Myocyte (in vitro differentiated cells): ENCODE results near the gene MSI2. TPM values are rescaled to one million over a fixed set of nuclear protein-coding genes. Genes with fewer than 3 reads are reported as not detected.
A peak's percentile ranks its signal among the peaks of the same experiment; 100 is the strongest.

Experiments
- DNase-seq: peaks from one replicate; pipeline ENCODE4 v3.0.0-alpha.2; 2012; ENCODE audit warnings: low read depth
- total RNA-seq: library from RNA; depleted of rRNA; stranded (reverse); fragments of >200 nt; gene quantifications from 2 replicates; pipeline ENCODE4 v1.2.3, GENCODE V29; 2014

MSI2 gene
- total RNA-seq, 1 donor from 2014 or later: 115 TPM

DNA sequence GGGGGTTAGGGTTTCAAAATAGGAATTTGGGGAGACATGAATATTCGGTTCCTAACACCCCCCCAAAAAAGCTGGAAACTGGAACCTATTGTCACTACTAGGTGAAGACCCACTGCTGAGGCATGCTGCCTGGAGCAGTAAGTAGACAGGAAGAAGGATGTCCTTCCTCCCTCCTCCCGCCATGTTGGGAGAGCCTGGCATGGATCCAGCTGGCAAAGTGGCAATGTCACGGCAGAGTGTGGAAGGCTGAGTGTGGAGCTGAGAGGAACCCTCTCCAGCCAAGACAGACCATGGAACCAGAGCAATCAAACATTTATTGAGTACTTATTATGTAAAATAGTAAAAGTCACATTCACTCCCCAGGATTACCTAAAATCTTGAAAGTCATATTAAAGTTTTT is 439.7 kb downstream of the MSI2 start:
- DNase-seq: no peak

DNA sequence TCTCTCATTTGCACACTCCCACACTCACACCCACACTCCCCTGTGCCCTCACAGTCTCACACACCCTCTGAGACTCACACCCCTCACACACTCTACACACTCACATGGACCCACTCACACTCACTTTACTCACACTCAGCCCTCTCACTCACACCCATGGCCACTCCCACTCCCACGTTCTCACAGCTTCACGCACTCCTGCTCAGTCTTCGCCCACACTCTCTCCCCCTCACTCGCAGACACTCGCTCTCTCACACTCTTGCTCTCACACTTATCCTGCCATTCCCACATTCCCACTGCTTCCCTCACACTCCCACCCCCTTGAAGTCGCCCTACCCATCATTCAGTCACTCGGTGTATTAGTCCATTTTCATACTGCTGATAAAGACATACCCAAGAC is 440.9 kb downstream of the MSI2 start:
- DNase-seq: no peak

DNA sequence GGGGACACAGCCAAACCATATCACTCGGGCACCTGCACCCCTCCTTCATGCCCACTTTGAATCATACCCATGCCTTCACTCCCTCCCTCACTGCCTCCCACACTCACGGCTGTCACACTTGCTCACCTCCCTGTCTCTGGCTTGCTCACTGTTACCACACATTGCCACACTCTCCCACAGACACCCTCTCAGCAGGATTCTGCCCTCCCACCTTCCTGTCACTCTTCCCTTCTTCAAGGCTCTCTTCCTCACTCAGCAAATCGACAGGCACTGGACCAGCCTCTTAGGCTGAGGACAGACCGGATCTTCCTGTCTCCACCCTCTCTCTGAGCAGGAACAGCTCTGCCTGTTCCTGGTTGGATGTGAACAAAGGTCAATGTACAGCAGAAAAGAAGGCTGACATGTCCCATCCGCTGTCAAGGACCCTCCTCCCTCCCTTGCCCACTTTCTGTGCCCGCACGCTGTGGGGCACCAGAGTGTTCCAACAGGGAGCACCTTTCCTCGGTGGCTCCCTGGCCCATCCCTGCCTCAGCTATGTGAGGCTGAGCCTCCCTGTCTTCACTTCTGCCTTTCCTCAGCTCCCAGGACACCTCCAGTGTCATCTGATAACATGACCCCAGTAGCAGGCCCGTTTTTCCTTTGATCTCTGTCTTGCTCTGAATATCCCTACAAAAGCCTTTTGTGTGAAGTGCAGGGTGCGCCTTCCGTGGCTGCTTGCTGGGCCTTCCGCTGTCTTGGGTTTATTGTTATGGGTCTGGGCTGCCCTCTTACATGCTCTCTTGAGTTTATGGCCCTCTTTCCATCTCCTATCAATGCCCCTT is 441.8 kb downstream of the MSI2 start:
- DNase-seq: no peak

DNA sequence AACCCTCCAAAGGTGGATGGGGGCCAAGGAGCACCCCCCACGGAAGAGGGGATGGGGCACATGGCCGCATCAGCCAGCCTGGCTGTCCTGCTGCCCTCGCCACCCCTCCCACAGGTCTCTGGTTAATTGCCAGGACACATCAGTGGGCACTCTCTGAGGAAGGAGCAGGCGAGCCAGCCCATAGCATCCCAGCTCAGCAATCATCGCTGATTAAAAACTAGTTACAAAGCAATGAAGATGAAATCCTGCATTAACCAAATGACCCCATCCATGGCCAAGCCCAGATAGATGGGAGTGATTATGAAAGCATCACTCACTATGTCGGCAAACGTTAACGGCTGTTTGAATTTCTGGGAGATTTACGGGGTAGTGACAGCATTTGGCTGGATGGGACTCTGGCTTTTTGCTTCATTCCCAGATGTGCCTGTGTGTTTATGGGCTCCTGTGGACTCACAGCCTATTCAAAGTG is 443.5 kb downstream of the MSI2 start:
- no peak for DNase-seq

DNA sequence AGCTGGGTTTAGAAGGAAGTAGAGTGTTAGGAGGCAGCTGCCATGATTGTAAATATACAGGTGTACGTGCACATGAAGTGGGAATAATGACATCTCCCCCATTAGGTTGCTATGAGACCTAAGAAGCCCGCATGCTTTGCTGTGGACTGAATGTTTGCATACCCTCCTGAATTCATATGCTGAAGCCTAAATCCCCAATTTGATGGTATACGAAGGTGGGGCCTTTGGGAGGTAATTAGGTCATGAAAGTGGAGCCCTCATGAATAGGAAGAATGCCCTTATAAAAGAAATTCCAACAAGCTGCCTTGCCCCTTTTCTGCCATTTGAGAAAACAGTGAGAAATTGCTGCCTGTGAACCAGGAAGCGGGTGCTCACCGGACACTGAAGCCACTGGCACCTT is 444.8 kb downstream of the MSI2 start:
- DNase-seq: no peak

DNA sequence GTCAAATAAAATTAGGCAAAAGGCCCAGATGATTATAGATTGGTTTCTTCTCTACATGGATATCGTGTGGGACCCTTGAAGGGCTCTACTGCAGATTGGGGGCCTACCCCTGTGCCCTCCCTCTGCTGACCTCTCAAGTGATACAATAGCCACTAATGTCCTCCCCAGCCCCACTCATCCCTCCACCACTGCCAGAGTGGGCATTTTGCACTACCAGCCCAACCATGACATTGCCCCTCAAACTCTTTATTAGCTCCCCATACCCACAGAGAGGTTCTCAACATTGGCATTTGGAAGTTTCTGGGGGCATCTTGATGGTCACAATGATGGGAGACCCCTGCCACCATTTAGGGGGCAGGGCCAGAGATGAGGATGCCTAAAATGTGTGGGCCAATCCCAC is 446.9 kb downstream of the MSI2 start:
- DNase-seq: no peak

DNA sequence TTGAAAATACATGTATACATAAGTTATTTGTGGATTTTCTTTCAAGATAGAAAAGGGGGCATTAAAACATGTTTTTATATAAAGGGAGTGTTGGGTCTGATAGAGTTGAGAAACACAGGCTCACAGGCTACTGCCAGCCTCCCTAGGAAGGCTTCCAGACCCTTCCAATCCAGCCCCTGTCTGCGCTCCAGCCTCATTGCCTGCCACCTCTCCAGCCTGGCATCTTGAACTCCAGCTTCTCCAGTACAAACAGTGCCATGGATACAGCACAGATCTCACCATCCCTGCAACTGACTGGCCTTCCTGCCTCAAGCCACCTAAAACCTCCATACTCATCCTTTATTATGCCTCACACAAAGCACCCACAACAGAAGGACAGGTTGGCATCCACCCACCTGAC is 448.1 kb downstream of the MSI2 start:
- DNase-seq: no peak

DNA sequence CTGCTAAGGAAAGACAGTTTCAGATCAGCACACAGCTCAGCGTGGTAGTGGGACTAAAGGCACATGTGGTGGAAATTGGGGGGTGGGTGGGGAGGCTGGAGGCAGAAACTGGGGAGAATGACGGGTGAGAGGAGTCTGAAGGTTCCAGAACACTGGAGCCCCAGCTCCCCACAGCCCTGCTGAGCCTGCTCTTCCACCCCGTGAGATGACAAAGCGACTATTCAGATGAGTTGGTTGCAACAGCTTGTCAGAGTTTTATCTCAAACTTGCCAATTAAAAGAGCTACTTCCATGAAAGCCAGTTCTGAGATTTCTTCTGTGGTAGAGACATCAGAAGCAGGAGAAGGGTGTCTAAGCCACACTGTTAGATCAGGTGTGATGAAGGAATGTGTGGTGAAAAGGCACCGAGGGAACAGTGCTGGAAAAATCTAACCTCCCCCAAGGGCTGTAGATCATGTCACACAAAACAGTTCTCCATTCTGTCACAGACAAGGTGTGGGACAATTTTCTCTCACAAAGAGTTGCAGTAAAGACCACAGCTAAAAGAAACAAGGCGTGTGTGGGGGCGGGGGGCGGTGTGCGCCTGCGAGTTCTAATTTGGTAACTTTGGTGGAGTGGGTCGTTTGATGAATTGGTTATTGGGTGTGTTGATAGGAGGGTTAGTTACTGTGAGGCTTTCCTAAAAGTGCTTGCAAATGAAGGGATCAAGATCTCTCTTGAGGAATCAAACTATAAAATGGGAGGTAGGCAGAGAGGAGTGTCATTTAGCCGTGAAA is 449.8 kb downstream of the MSI2 start:
- no peak for DNase-seq

DNA sequence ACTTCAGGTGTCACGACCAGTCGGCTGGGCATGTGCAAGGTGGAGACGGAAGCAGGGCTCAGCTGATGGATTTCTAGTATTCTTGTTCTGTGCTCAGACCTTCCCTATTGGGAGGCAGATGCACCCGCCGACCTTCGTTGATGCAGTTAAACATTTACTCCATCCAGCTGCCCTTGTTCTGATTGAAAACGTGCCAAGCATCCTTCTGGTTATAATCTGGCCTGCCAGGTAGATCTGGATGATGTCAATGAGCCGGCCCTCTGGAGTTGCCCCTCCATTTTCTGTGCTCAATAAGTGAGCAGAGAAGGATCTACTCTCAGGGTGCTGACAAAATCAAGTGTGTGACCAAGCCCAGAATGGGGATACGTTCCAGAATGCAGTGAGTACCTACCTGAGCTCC is 450.4 kb downstream of the MSI2 start:
- no peak for DNase-seq

DNA sequence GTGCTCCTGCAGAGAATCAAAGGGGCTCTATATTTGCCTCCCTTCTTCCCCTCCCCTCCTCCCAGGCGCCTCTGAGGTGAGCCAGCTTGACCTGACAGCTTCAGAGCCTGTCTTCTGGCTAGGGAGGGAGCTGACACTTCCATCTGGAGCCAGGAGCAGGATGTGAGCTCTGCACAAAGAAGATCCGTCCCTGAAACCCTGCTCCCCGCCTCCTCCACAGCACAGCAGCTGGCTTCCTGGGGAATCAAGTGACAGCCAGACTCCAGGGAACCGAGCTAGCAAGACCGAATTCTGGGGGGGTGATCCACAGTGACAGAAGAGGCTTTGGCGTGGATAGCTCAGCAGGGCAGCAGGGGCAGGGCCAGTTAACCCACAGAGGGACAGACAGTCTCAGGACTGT is 451.6 kb downstream of the MSI2 start:
- peak; percentile 91 for DNase-seq

DNA sequence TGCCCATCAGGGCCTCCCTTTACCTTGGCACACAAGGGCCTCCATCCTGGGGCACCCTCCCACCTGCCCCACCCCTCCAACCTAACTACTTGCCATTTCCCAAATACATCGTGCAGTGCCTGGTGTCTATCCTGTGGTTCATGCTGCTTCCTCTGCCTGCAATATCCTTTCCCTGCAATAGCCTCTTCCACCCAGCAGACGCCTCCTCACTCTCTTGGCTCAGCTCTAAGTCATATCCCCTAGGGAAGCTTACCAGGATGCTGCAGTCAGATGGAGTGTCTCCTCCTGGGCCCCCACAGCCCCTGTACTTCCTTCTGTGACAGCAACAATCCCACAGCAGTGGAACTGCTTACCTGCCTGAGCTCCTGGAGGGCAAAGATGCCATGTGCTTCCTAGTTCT is 452.1 kb downstream of the MSI2 start:
- peak; percentile 38 for DNase-seq

DNA sequence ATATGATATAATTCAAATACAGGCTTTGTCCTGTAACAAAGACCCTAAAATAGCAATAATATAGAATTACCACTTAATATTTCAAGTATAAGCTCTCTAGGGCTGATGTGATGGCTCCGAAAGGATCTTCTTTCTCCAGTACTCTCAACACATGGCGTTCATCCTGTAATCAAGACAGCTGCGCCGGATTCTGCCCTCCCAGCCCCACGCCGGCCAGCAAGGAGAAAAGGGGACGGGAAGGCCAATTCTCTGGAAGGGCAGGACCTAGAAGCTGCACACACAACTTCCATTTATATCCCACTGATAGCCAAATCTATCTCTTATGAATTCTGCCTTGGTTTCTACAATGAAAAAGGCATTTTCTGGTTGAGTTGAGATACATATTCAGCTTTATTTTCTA is 456.8 kb downstream of the MSI2 start:
- DNase-seq: peak; percentile 65

DNA sequence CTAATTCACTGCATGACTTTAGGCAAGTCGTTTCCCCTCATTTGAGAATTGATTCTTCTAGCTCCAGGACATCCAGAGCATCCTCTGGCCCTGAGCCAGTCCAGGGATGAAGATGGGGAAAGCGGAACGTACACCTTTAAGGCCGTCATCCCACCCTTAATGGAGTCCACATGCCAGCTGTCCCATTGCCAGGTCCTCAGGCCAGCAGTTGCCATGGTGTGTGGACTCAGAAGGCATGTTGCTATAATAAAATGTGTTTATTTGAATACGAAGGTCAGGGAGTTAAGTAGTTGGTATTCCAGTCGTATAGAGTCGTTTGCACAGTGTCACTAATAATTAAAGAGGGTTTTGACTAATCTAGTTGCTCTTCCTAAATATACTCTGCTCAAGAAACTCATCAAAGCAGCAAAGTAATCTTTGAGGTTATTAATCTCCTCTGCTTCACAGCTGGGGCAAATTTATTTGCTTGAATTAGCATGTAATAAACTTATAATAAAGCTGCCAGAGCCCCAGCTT is 458.4 kb downstream of the MSI2 start:
- peak; percentile 30 for DNase-seq

DNA sequence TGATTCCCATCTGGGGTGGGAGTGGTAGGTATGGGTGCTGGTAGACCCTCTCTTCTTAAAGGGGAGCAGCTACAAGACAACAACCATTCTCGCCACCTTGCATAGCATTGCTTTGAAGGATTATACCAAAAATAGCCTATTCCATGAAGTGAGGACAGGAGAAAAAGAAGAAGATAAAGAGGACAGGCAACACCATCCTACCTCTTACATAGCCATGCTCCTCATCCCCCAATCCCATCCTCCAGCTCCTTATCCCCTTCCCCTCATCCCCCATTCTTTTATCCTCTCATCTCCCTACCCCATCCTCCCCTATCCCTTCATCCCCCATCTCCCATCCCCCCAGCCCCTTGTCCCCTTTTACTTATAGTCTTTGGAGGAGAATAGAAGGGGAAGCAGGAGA is 459.7 kb downstream of the MSI2 start:
- no peak for DNase-seq

DNA sequence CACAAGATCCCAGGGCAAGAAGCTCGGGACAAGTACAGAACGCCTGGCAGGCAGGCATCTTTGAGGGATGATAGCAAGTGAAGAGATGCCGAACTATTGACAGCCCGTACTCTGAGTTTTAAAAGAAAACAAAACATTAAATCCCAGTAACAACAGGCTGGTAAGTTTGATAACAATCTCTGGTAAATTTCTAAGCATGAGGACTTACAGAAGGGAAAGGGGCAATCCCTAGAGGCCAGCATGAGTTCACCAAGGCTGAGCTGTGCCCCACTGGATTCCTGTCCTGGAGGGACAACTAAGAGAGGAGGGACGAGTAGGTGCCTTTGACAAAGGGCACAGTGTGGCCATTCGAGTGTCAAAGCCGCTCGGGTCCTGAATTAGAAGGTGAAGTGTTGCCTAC is 462.6 kb downstream of the MSI2 start:
- DNase-seq: no peak

DNA sequence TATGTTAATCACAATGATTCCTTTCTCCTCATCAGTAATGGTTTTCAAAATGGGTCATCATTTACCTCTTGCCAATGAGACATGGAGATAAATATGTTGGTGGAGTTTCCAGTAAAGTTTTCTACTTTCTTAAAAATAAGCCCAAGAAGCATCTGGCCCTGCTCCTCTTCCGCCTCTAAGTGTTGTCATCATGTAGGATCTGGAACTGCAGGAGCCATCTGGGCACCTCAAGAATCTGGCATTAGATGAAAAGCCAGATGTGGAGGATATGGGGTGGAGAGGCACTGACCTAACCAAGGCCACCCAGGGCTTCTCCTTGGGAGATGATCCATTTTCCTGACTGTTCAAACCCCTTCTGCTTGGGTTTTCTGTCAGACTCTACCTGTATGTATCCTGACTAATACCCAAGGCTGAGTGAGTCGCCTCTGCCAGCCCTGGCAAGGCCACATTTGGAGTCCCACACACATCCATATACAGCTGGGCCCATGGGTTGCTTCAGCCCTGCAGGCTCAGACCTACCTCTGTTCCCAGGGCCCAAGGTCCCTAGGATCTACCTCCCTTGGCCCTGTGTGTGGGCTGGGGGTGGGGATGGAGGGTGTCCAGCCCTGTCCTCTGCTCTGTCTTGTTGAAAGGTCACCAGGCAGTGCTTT is 464.2 kb downstream of the MSI2 start:
- DNase-seq: no peak

DNA sequence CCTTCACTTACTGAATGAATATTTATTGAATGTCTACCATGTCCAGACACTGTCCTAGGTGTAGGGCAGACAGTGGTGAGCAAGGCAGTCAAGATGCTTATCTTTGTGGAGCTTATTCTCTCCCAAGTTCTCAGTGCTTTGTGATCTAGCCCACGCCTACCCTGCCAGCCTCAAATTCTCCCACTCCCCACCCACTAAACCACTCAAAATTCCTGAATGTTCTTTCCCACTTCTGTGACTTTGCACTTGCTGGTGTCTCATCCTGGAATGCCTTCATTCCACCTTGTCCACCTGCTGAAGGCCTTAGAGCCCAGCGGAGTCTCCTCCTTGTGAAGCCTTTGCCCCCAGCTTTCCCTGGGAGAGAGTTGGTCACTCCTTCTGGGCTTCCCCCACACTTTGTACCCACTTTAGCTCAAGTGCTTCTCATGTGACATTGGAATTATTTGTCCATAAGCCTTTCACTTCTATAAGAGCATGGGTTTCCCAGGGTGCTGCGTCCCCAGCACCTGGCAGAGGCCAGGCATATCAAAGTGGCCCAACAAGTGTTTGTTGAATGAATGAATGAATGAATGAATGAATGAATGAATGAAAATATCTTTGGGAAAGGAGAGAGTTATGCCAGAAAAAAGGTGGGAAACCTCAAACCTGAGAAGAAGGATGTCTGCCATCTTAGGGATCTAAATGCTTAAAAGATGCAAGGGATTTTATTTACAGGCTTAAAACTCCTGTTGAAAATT is 465.8 kb downstream of the MSI2 start:
- no peak for DNase-seq

DNA sequence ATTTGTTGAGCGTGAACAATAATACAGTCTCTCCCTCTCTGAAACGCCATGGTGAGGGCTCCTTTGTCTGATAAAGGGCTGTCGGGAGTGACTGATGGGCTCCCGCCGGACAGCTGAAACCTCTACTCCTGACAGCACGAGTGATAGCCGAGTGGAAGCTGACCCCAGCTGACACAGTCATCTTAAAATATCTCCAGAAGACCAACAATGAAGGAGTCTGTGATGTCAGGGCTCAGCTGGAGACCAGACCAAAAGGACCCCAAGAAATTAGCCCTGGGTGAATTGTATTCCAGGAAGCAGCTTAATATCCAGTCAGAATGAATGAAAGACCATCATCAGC is 466.4 kb downstream of the MSI2 start:
- peak; percentile 87 for DNase-seq

DNA sequence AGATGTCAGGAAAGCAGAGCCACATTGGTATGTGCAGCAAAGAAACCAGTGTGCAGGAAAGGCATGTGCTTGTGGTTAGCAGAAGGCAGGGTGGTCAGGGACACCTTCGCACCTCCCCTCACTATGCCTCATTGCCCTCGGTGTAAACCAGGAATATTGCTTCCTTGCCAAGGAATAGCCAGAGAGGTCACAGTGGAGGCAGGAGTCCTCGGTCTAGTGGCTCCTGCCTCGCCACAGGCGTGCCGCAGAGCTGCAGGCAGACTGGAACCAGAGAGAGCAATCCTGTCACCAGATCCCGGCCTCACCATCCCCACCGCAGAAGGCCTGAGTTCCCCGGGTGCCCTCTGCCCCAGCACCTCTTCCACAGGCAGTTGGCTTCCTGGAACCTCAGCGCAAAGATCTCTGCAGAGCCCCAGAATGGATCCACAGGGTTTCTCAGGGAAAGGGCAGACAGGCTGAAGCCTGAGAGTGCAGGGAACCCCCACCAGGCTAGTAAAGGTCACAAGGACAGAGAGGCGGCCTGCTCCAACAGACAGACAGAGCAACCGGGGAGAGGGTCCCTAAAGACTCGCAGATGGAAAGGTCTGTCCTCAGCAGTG is 467.2 kb downstream of the MSI2 start:
- DNase-seq: peak; percentile 90

DNA sequence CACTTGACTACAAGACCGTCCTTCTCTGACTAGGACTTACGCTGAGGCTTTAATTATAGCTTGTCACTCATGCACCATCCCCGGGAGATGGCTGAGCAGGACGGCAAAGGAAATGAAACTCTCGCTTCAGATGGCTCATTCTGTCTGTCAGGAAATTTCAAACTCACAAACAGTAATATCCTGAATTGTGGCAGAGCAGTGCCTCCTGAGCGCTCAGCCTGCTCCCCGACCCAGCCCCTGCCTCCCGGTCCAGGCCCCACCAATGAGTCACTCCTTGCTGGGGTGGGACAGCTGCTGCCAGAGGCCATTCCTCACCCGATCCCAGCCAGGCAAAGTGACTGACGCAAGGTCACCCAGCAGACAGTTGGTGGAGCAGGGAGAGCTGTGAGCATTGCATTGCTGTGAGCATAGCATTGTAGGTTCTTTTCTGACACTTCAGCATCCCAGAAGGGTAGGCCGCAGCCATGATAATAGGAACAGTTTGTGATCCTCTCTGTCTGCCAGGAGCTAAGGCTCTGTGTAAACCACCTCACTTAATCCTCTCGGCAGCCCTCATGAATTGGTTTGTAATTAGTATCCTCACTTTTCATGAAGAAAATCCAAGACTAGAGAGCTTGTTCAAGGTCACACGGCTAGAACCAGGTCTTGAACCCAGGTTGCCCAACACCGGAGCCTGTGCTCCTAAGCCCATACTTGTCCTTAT is 467.9 kb downstream of the MSI2 start:
- peak; percentile 83 for DNase-seq
